K562 (cell line): ENCODE results near the gene TIMP1. TPM values are rescaled to one million over a fixed set of nuclear protein-coding genes. Genes with fewer than 3 reads are reported as not detected.
A peak's percentile ranks its signal among the peaks of the same experiment; 100 is the strongest.
"Not testable (repeated sequence)": the region's sequence is repeated elsewhere in the genome, so short reads cannot be mapped to it uniquely, and the experiment has no call there.

Experiments
- ATAC-seq: fragments of 200-7000 bp; cut with Tn5 transposase; 3 replicates; pipeline ENCODE4 v1.9.1; 2020; ENCODE audit warnings: moderate library complexity
- BruUV-seq: library from RNA; stranded (reverse); fragments of 400-500 nt; replicated peaks from 2 replicates; lab custom pipeline; 2021; lab: Mats Ljungman, UMichigan
- CTCF ChIA-PET: fragments of 300-600 bp; formaldehyde crosslinking; extraction: SDS; loops from one replicate; lab custom pipeline; 2021; ENCODE audit warnings: low intra/inter-chr PET ratio; lab: Yijun Ruan, JAX
- POLR2A ChIA-PET: fragments of 300-600, 350-650 bp; sonication (Branson Sonifier 250); formaldehyde crosslinking; extraction: SDS; loops from one replicate; lab custom pipeline; 2021; ENCODE audit warnings: antibody characterized with exemption, inconsistent platforms; lab: Yijun Ruan, JAX
- DNase-seq, 4 experiments: peaks; one replicate each; pipeline versions ENCODE4 v3.0.0 to v3.0.0-alpha.2; 2011 to 2018; ENCODE audit warnings: low spot score in 3 of 4, mixed read lengths in 3 of 4; ENCODE audit errors: extremely low read depth in 1 of 4
- FAIRE-seq: peaks from 2 replicates; lab custom pipeline; 2011; peaks lifted over from hg19 to GRCh38; lab: Jason Lieb, UNC
- H2AFZ ChIP-seq: 2 replicates; pipeline ENCODE4 v1.6.0; 2011; ENCODE audit warnings: low read depth, low read length, control low read depth, inconsistent platforms
- H3K27ac ChIP-seq: fragments of 200-600 bp; 3 replicates; pipeline ENCODE4 v1.8.0; 2011; ENCODE audit warnings: low read depth, mild to moderate bottlenecking, control low read depth, inconsistent platforms, low read length, moderate library complexity, mixed read lengths; ENCODE audit errors: extremely low read depth
- H3K27me3 ChIP-seq, 2 experiments: fragments of 300-600 bp in 1 of 2; 2 replicates in 1 of 2; 3 replicates in 1 of 2; pipeline versions ENCODE4 v1.6.0 to v1.8.0; 2011; ENCODE audit warnings: inconsistent platforms in 2 of 2, low read length in 2 of 2, mild to moderate bottlenecking in 1 of 2, mixed read lengths in 1 of 2, moderate library complexity in 1 of 2; ENCODE audit not compliant: control insufficient read depth in 2 of 2, insufficient read depth in 2 of 2
- H3K36me3 ChIP-seq: fragments of 300-600 bp; 3 replicates; pipeline ENCODE4 v1.8.0; 2011; ENCODE audit warnings: mild to moderate bottlenecking, low read length, inconsistent platforms; ENCODE audit not compliant: control insufficient read depth, insufficient read depth
- H3K4me1 ChIP-seq, 2 experiments: fragments of 200-600 bp in 1 of 2; replicated peaks in 1 of 2; 2 replicates in 1 of 2; 3 replicates in 1 of 2; pipeline versions ENCODE4 v1.5.1 to v1.8.0; 2011; ENCODE audit warnings: inconsistent platforms in 2 of 2, low read length in 2 of 2, mild to moderate bottlenecking in 1 of 2, mixed read lengths in 1 of 2, moderate library complexity in 1 of 2; ENCODE audit not compliant: control insufficient read depth in 2 of 2, insufficient read depth in 2 of 2
- H3K4me2 ChIP-seq: 2 replicates; pipeline ENCODE4 v1.6.1; 2011; ENCODE audit warnings: low read length, control low read depth, inconsistent platforms, mixed read lengths; ENCODE audit not compliant: insufficient read depth
- H3K4me3 ChIP-seq: fragments of 200-600 bp; sonication (generic), shearing (Covaris generic); 2 replicates; pipeline ENCODE4 v1.5.1; 2016; ENCODE audit warnings: control low read depth, inconsistent platforms
- H3K79me2 ChIP-seq: fragments of 200-600 bp; 3 replicates; pipeline ENCODE4 v1.8.0; 2011; ENCODE audit warnings: low read length, inconsistent platforms; ENCODE audit not compliant: control insufficient read depth, insufficient read depth
- H3K9ac ChIP-seq, 2 experiments: 2 replicates each; pipeline versions ENCODE4 v1.6.0 to v1.6.1; 2011; ENCODE audit warnings: low read depth in 2 of 2, low read length in 2 of 2, control low read depth in 1 of 2, inconsistent platforms in 1 of 2, mild to moderate bottlenecking in 1 of 2, mixed read lengths in 1 of 2; ENCODE audit not compliant: insufficient read depth in 1 of 2
- H3K9me1 ChIP-seq: one replicate; pipeline ENCODE4 v1.6.0; 2011; ENCODE audit warnings: inconsistent platforms, mild to moderate bottlenecking, low read length, moderate library complexity; ENCODE audit not compliant: control insufficient read depth, insufficient read depth
- H3K9me3 ChIP-seq: replicated peaks from 2 replicates; pipeline ENCODE4 v1.5.1; 2011; ENCODE audit warnings: low read depth, low read length, inconsistent platforms; ENCODE audit not compliant: control insufficient read depth, insufficient read depth
- H4K20me1 ChIP-seq: replicated peaks from 2 replicates; pipeline ENCODE4 v1.6.1; 2011; ENCODE audit warnings: low read length, inconsistent platforms, mixed read lengths; ENCODE audit not compliant: control insufficient read depth, insufficient read depth
- HMBOX1 ChIP-seq: sonication (generic); IDR thresholded peaks from 2 replicates; pipeline ENCODE4 v1.6.1; 2016
- POLR2AphosphoS2 ChIP-seq: IDR thresholded peaks from 2 replicates; pipeline ENCODE4 v1.6.1; 2012; ENCODE audit warnings: low read length, improper control_type of control experiment
- POLR2B ChIP-seq: fragments of 450-650 bp; IDR thresholded peaks from 2 replicates; pipeline ENCODE4 v1.6.1; 2018; ENCODE audit warnings: low read depth; ENCODE audit not compliant: partially characterized antibody
- PPARD ChIP-seq: fragments of 250-450 bp; sonication (Bioruptor Pico); IDR thresholded peaks from 2 replicates; pipeline ENCODE4 v1.8.0; 2022; ENCODE audit warnings: inconsistent platforms, mild to moderate bottlenecking, moderate library complexity
- SIRT6 ChIP-seq: IDR thresholded peaks from one replicate; pipeline ENCODE4 v1.6.1; 2012; ENCODE audit warnings: low read depth, mild to moderate bottlenecking, control low read depth, inconsistent platforms, low read length, moderate library complexity
- SPI1 ChIP-seq: IDR thresholded peaks from 2 replicates; pipeline ENCODE4 v1.6.1; 2011; ENCODE audit warnings: low read depth, low read length, control low read depth, borderline replicate concordance
- ZNF121 ChIP-seq: sonication (generic); formaldehyde crosslinking; conservative IDR thresholded peaks from 2 replicates; pipeline ENCODE4 v1.8.0; 2022; ENCODE audit warnings: missing genetic modification reagents
- WGBS: fragments of 100-300 bp; shearing (Covaris generic); methylation state at CpG from one replicate; pipeline ENCODE4 v1.1.6; 2016; ENCODE audit warnings: low coverage, mixed read lengths; ENCODE audit not compliant: insufficient coverage; ENCODE audit errors: missing lambda C conversion rate; 5-methylcytosine and 5-hydroxymethylcytosine counted together
- in situ Hi-C: fragments of 300-500 bp; cut with MboI; formaldehyde crosslinking; loops from 4 replicates; pipeline ENCODE4 v1.15.0; 2018; ENCODE audit warnings: inconsistent platforms, mixed read lengths
- intact Hi-C: fragments of 100-400 bp; cut with micrococcal nuclease; formaldehyde crosslinking; loops from 2 replicates; pipeline ENCODE4 v1.14.2; 2022
- polyA plus RNA-seq, 8 experiments: library from polyadenylated mRNA; depleted of rRNA in 4 of 8; stranded (reverse) in 5 of 8; unstranded in 3 of 8; fragments of >200 nt; fragmentation: Nextera tagmentation in 2 of 8; fragmentation: Illumina TruSeq in 1 of 8; extraction: Ambion mirVana in 2 of 8; extraction: Trizol in 1 of 8; gene quantifications; 2 replicates each; pipeline versions ENCODE4 v1.2.1 to v1.2.3, GENCODE V29; 2011 to 2014; ENCODE audit warnings: inconsistent platforms in 1 of 8, missing spikeins in 1 of 8
- total RNA-seq, 7 experiments: library from RNA; depleted of rRNA in 6 of 7; stranded (reverse); fragments of >200 nt in 6 of 7; fragmentation: Illumina TruSeq in 2 of 7; extraction: Trizol in 2 of 7; gene quantifications; 2 replicates each; pipeline versions ENCODE4 v1.2.1 to v1.2.3, GENCODE V29; 2011 to 2021; ENCODE audit warnings: low replicate concordance in 1 of 7

The TIMP1 gene
- total and polyA plus RNA-seq, 9 of the 15 experiments (the other 6 are each of a cell fraction or from before 2014, with no cell fraction given), result 115 to 699 (median 273) TPM

GRCh38 chrX:47603125-47603524 lies 20.9 kb downstream of the TIMP1 start:
- H3K9me3 ChIP-seq, CTCF ChIA-PET, H3K27ac ChIP-seq, in situ Hi-C loops, H3K27me3 ChIP-seq, DNase-seq, H3K9ac ChIP-seq, intact Hi-C loops, ATAC-seq, H4K20me1 ChIP-seq, FAIRE-seq, H3K9me1 ChIP-seq, H3K79me2 ChIP-seq, H2AFZ ChIP-seq, H3K4me2 ChIP-seq, H3K36me3 ChIP-seq, H3K4me1 ChIP-seq, BruUV-seq, POLR2A ChIA-PET, H3K4me3 ChIP-seq: not testable (repeated sequence)
- 67% methylated on average over 4 of the region's 4 CpGs for WGBS
- peak; percentile 92 for TF ChIP-seq ZNF121

GRCh38 chrX:47605024-47605423 lies 22.8 kb downstream of the TIMP1 start:
- Histone ChIP-seq H3K9me1 (no peaks in the 10 kb centered on the region), H3K9ac (no peak overlapping the region), H3K4me1 (peaks cover 7% of the 10 kb centered on the region in 2 experiments; a peak in 4 of 5 replicates), H3K27ac (no peak overlapping the region), H2AFZ (no peak overlapping the region), H3K4me2 (no peak overlapping the region), H4K20me1 (no peaks in the 10 kb centered on the region), H3K27me3 (no peaks in the 10 kb centered on the region), H3K36me3 (no peaks in the 10 kb centered on the region), H3K9me3 (0 out of 2 replicates have a peak, but pooled peaks cover 2% of the 10 kb centered on the region), H3K4me3 (no peak overlapping the region), H3K79me2 (no peaks in the 10 kb centered on the region)
- ATAC-seq, result no peak
- TF ChIP-seq SPI1, result 0 out of 2 replicates have a peak, but pooled peaks have one; percentile 7
- no peak for TF ChIP-seq POLR2AphosphoS2
- TF ChIP-seq HMBOX1, result no peak
- TF ChIP-seq SIRT6, result no peak
- no peak for TF ChIP-seq ZNF121
- no peak for TF ChIP-seq PPARD
- no peak for TF ChIP-seq POLR2B
- ChIA-PET POLR2A (no interaction called here), CTCF (no interaction called here)
- intact Hi-C loops (no loop called here), in situ Hi-C loops (no loop called here)
- no peak for DNase-seq
- WGBS, result 50% methylated on average over 9 of the region's 9 CpGs
- no TSS peak for BruUV-seq
- FAIRE-seq, result no peak
